SK-N-SH treated with all-trans-retinoic acid at 6 μM for 48 hours (cell line): ENCODE measurements around the gene POU6F2.

Experiments used
- ATAC-seq: fragments of 200-7000 bp; cut with Tn5 transposase; 3 replicates; pipeline ENCODE4 v1.9.1; 2020; ENCODE audit warnings: mild to moderate bottlenecking, moderate library complexity
- ARNTL ChIP-seq: fragments of 450-650 bp; formaldehyde crosslinking; IDR thresholded peaks from 2 replicates; pipeline ENCODE4 v1.5.0; 2020; ENCODE audit warnings: low read depth, mild to moderate bottlenecking, moderate library complexity, borderline replicate concordance
- BACH2 ChIP-seq: fragments of 250-450 bp; sonication (Bioruptor Pico); IDR thresholded peaks from 2 replicates; pipeline ENCODE4 v1.9.0; 2021; ENCODE audit warnings: mild to moderate bottlenecking, borderline replicate concordance
- CREB5 ChIP-seq: fragments of 250-450 bp; sonication (Bioruptor Pico); IDR thresholded peaks from 2 replicates; pipeline ENCODE4 v1.5.1; 2020; ENCODE audit warnings: low read depth, mild to moderate bottlenecking, moderate library complexity
- CSDC2 ChIP-seq: fragments of 250-450 bp; sonication (Bioruptor Pico); IDR thresholded peaks from 2 replicates; pipeline ENCODE4 v1.5.0; 2020; ENCODE audit warnings: mild to moderate bottlenecking, moderate library complexity
- CSRNP3 ChIP-seq: fragments of 250-450 bp; sonication (Bioruptor Pico); IDR thresholded peaks from 2 replicates; pipeline ENCODE4 v1.5.1; 2021; ENCODE audit warnings: mild to moderate bottlenecking, moderate library complexity
- ESRRG ChIP-seq: fragments of 250-450 bp; sonication (Bioruptor Pico); IDR thresholded peaks from 2 replicates; pipeline ENCODE4 v1.6.1; 2021; ENCODE audit warnings: mild to moderate bottlenecking
- GLIS3 ChIP-seq: fragments of 250-450 bp; sonication (Bioruptor Pico); IDR thresholded peaks from 2 replicates; pipeline ENCODE4 v1.5.0; 2020; ENCODE audit warnings: mild to moderate bottlenecking, moderate library complexity
- ISL1 ChIP-seq: fragments of 250-450 bp; sonication (Bioruptor Pico); IDR thresholded peaks from 2 replicates; pipeline ENCODE4 v2.1.2; 2022; ENCODE audit warnings: mild to moderate bottlenecking, moderate library complexity
- OSR1 ChIP-seq: fragments of 250-450 bp; sonication (Bioruptor Pico); IDR thresholded peaks from 2 replicates; pipeline ENCODE4 v1.8.0; 2022; ENCODE audit warnings: moderate library complexity, mild to moderate bottlenecking, inconsistent platforms
- PPARA ChIP-seq: fragments of 250-450 bp; sonication (Bioruptor Pico); IDR thresholded peaks from 2 replicates; pipeline ENCODE4 v1.5.0; 2020; ENCODE audit warnings: mild to moderate bottlenecking, borderline replicate concordance
- RARB ChIP-seq: fragments of 250-450 bp; sonication (Bioruptor Pico); IDR thresholded peaks from 2 replicates; pipeline ENCODE4 v1.8.0; 2021; ENCODE audit warnings: mild to moderate bottlenecking, moderate library complexity
- TCF4 ChIP-seq: fragments of 250-450 bp; sonication (Bioruptor Pico); IDR thresholded peaks from 2 replicates; pipeline ENCODE4 v1.8.0; 2021; ENCODE audit warnings: mild to moderate bottlenecking, moderate library complexity, borderline replicate concordance
- TOX ChIP-seq: fragments of 250-450 bp; sonication (Bioruptor Pico); IDR thresholded peaks from 2 replicates; pipeline ENCODE4 v1.8.0; 2021; ENCODE audit warnings: mild to moderate bottlenecking, moderate library complexity, borderline replicate concordance
- ZC3H10 ChIP-seq: fragments of 250-450 bp; sonication (Bioruptor Pico); IDR thresholded peaks from 2 replicates; pipeline ENCODE4 v1.5.1; 2021; ENCODE audit warnings: mild to moderate bottlenecking, moderate library complexity
- ZFP3 ChIP-seq: fragments of 250-450 bp; sonication (Bioruptor Pico); IDR thresholded peaks from 2 replicates; pipeline ENCODE4 v1.5.0; 2020; ENCODE audit warnings: mild to moderate bottlenecking, moderate library complexity
- ZFP30 ChIP-seq: fragments of 450-650 bp; formaldehyde crosslinking; IDR thresholded peaks from 2 replicates; pipeline ENCODE4 v1.5.0; 2022; ENCODE audit warnings: mild to moderate bottlenecking, moderate library complexity
- ZNF565 ChIP-seq: fragments of 450-650 bp; formaldehyde crosslinking; conservative IDR thresholded peaks from 2 replicates; pipeline ENCODE4 v1.5.0; 2020; ENCODE audit warnings: low read depth, mild to moderate bottlenecking, moderate library complexity
- ZNF70 ChIP-seq: fragments of 450-650 bp; formaldehyde crosslinking; IDR thresholded peaks from 2 replicates; pipeline ENCODE4 v1.5.0; 2020; ENCODE audit warnings: mild to moderate bottlenecking, moderate library complexity
- ZNF8 ChIP-seq: fragments of 450-650 bp; formaldehyde crosslinking; IDR thresholded peaks from 2 replicates; pipeline ENCODE4 v1.5.0; 2020; ENCODE audit warnings: mild to moderate bottlenecking, moderate library complexity
- TF ChIP-seq, protein P1 (sequence below): fragments of 250-450 bp; sonication (Bioruptor Pico); IDR thresholded peaks from 2 replicates; pipeline ENCODE4 v1.8.0; 2021; ENCODE audit warnings: low read depth, mild to moderate bottlenecking, moderate library complexity, borderline replicate concordance
- TF ChIP-seq, protein P2 (sequence below): fragments of 250-450 bp; sonication (Bioruptor Pico); IDR thresholded peaks from 2 replicates; pipeline ENCODE4 v1.8.0; 2020; ENCODE audit warnings: mild to moderate bottlenecking, moderate library complexity, borderline replicate concordance
- TF ChIP-seq, protein P3 (sequence below): fragments of 250-450 bp; sonication (Bioruptor Pico); IDR thresholded peaks from 2 replicates; pipeline ENCODE4 v1.5.0; 2020; ENCODE audit warnings: mild to moderate bottlenecking, moderate library complexity

Gene POU6F2

DNA sequence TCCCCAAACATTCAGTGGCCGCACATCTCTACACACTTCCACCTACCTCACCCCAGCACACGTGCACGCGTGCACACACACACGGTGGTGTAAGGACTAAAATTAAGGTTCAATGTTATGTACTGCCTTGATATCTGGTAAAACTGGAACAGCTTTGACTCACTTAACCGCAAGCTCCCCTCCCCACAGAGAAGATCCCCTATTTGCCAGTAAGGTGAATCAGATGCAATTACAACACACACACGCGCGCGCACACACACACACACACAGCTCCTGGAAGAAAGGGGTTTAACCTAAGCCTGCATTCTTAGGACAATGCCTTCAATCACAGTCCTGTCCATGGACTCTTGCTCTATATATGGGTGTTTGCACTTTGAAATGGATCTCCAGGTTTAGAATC is 43.2 kb upstream of the POU6F2 start:
- TF ChIP-seq ZNF8 (CRISPR knock-in tag) = no peak
- TF ChIP-seq ISL1 (CRISPR knock-in tag) = no peak
- no peak for TF ChIP-seq ARNTL
- no peak for TF ChIP-seq ZC3H10 (CRISPR knock-in tag)
- no peak for TF ChIP-seq ZFP3 (CRISPR knock-in tag)
- no peak for TF ChIP-seq ESRRG (CRISPR knock-in tag)
- TF ChIP-seq, protein P1, sequence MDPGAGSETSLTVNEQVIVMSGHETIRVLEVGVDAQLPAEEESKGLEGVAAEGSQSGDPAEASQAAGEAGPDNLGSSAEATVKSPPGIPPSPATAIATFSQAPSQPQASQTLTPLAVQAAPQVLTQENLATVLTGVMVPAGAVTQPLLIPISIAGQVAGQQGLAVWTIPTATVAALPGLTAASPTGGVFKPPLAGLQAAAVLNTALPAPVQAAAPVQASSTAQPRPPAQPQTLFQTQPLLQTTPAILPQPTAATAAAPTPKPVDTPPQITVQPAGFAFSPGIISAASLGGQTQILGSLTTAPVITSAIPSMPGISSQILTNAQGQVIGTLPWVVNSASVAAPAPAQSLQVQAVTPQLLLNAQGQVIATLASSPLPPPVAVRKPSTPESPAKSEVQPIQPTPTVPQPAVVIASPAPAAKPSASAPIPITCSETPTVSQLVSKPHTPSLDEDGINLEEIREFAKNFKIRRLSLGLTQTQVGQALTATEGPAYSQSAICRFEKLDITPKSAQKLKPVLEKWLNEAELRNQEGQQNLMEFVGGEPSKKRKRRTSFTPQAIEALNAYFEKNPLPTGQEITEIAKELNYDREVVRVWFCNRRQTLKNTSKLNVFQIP (CRISPR knock-in tag) = no peak
- TF ChIP-seq PPARA (CRISPR knock-in tag) = no peak
- TF ChIP-seq TOX (CRISPR knock-in tag) = no peak
- TF ChIP-seq, protein P2, sequence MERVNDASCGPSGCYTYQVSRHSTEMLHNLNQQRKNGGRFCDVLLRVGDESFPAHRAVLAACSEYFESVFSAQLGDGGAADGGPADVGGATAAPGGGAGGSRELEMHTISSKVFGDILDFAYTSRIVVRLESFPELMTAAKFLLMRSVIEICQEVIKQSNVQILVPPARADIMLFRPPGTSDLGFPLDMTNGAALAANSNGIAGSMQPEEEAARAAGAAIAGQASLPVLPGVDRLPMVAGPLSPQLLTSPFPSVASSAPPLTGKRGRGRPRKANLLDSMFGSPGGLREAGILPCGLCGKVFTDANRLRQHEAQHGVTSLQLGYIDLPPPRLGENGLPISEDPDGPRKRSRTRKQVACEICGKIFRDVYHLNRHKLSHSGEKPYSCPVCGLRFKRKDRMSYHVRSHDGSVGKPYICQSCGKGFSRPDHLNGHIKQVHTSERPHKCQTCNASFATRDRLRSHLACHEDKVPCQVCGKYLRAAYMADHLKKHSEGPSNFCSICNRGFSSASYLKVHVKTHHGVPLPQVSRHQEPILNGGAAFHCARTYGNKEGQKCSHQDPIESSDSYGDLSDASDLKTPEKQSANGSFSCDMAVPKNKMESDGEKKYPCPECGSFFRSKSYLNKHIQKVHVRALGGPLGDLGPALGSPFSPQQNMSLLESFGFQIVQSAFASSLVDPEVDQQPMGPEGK (CRISPR knock-in tag) = no peak
- TF ChIP-seq ZNF70 (CRISPR knock-in tag) = no peak
- no peak for TF ChIP-seq RARB (CRISPR knock-in tag)
- no peak for TF ChIP-seq ZFP30
- TF ChIP-seq, protein P3, sequence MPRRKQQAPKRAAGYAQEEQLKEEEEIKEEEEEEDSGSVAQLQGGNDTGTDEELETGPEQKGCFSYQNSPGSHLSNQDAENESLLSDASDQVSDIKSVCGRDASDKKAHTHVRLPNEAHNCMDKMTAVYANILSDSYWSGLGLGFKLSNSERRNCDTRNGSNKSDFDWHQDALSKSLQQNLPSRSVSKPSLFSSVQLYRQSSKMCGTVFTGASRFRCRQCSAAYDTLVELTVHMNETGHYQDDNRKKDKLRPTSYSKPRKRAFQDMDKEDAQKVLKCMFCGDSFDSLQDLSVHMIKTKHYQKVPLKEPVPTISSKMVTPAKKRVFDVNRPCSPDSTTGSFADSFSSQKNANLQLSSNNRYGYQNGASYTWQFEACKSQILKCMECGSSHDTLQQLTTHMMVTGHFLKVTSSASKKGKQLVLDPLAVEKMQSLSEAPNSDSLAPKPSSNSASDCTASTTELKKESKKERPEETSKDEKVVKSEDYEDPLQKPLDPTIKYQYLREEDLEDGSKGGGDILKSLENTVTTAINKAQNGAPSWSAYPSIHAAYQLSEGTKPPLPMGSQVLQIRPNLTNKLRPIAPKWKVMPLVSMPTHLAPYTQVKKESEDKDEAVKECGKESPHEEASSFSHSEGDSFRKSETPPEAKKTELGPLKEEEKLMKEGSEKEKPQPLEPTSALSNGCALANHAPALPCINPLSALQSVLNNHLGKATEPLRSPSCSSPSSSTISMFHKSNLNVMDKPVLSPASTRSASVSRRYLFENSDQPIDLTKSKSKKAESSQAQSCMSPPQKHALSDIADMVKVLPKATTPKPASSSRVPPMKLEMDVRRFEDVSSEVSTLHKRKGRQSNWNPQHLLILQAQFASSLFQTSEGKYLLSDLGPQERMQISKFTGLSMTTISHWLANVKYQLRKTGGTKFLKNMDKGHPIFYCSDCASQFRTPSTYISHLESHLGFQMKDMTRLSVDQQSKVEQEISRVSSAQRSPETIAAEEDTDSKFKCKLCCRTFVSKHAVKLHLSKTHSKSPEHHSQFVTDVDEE (CRISPR knock-in tag) = no peak
- TF ChIP-seq OSR1 (CRISPR knock-in tag) = no peak
- TF ChIP-seq ZNF565 (CRISPR knock-in tag) = no peak
- TF ChIP-seq CSRNP3 = no peak
- no peak for TF ChIP-seq GLIS3 (CRISPR knock-in tag)
- no peak for TF ChIP-seq CREB5 (CRISPR knock-in tag)
- TF ChIP-seq CSDC2 (CRISPR knock-in tag) = no peak
- no peak for ATAC-seq

DNA sequence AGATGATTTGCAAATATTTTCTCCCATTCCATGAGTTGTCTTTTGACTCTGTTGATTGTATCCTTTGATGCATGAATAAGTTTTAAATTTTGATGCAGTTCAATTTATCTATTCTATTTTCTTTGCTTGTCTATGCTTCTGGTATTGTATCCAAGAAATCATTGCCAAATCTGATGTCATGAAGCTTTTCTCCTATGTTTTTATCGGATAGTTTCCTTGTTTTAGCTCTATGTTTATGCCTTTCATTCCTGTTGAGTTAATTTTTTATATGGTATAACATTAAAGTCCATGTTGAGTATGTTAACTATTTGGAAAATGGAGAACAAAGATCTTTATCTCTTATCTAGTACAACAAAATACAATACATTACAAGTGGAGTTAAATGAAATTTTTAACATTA is 41.1 kb upstream of the POU6F2 start:
- no peak for ATAC-seq
- TF ChIP-seq CSDC2 (CRISPR knock-in tag) = no peak
- no peak for TF ChIP-seq ARNTL
- no peak for TF ChIP-seq ZC3H10 (CRISPR knock-in tag)
- TF ChIP-seq OSR1 (CRISPR knock-in tag) = no peak
- TF ChIP-seq ZNF565 (CRISPR knock-in tag) = no peak
- no peak for TF ChIP-seq TOX (CRISPR knock-in tag)
- TF ChIP-seq, protein P3 (CRISPR knock-in tag) = no peak
- TF ChIP-seq, protein P1 (CRISPR knock-in tag) = no peak
- no peak for TF ChIP-seq ZNF70 (CRISPR knock-in tag)
- TF ChIP-seq ISL1 (CRISPR knock-in tag) = no peak
- TF ChIP-seq ZNF8 (CRISPR knock-in tag) = no peak
- no peak for TF ChIP-seq CSRNP3
- TF ChIP-seq PPARA (CRISPR knock-in tag) = no peak
- TF ChIP-seq TCF4 (CRISPR knock-in tag) = no peak
- TF ChIP-seq BACH2 (CRISPR knock-in tag) = no peak
- no peak for TF ChIP-seq ESRRG (CRISPR knock-in tag)
- no peak for TF ChIP-seq GLIS3 (CRISPR knock-in tag)
- TF ChIP-seq RARB (CRISPR knock-in tag) = no peak
